HepG2 (cell line): ENCODE data around the gene C19orf85.

Experiments
- CHD2 ChIP-seq: IDR thresholded peaks from 2 replicates; pipeline ENCODE4 v1.6.1; 2011; ENCODE audit warnings: low read depth, low read length, improper control_type of control experiment
- EED ChIP-seq: sonication (generic); formaldehyde crosslinking; IDR thresholded peaks from 2 replicates; pipeline ENCODE4 v1.5.0; 2020; ENCODE audit warnings: mild to moderate bottlenecking, missing genetic modification reagents
- IRF2 ChIP-seq: IDR thresholded peaks from 2 replicates; pipeline ENCODE4 v1.6.1; 2018; ENCODE audit warnings: missing genetic modification reagents, missing compliant biosample characterization
- IRF9 ChIP-seq: sonication (generic); formaldehyde crosslinking; IDR thresholded peaks from 2 replicates; pipeline ENCODE4 v1.8.0; 2022; ENCODE audit warnings: missing genetic modification reagents, mild to moderate bottlenecking, borderline replicate concordance
- KLF9 ChIP-seq: IDR thresholded peaks from 2 replicates; pipeline ENCODE4 v1.6.1; 2016; ENCODE audit warnings: low read depth
- NR2C2 ChIP-seq: sonication (generic); formaldehyde crosslinking; IDR thresholded peaks from 2 replicates; pipeline ENCODE4 v1.4.0; 2020; ENCODE audit warnings: missing genetic modification reagents, mild to moderate bottlenecking, moderate library complexity, borderline replicate concordance
- POLR2A ChIP-seq, 2 experiments: IDR thresholded peaks; 2 replicates each; pipeline ENCODE4 v1.6.1; 2011; ENCODE audit warnings: low read depth in 2 of 2, low read length in 2 of 2, mild to moderate bottlenecking in 1 of 2, moderate library complexity in 1 of 2; ENCODE audit not compliant: insufficient read depth in 1 of 2
- RARG ChIP-seq: sonication (generic); formaldehyde crosslinking; IDR thresholded peaks from 2 replicates; pipeline ENCODE4 v1.4.0; 2020; ENCODE audit warnings: low read depth, mild to moderate bottlenecking, missing genetic modification reagents
- TRIM22 ChIP-seq: fragments of 450-650 bp; IDR thresholded peaks from 2 replicates; pipeline ENCODE4 v1.6.1; 2017
- ZFP1 ChIP-seq: IDR thresholded peaks from 2 replicates; pipeline ENCODE4 v1.6.1; 2016
- ZKSCAN8 ChIP-seq: IDR thresholded peaks from 2 replicates; pipeline ENCODE4 v1.6.1; 2016; ENCODE audit warnings: borderline replicate concordance, missing genetic modification reagents, missing compliant biosample characterization
- ZNF263 ChIP-seq: sonication (generic); formaldehyde crosslinking; IDR thresholded peaks from 2 replicates; pipeline ENCODE4 v1.4.0; 2020; ENCODE audit warnings: missing genetic modification reagents
- ZNF274 ChIP-seq: sonication (generic); formaldehyde crosslinking; IDR thresholded peaks from 2 replicates; pipeline ENCODE4 v1.5.1; 2020; ENCODE audit warnings: mild to moderate bottlenecking, missing genetic modification reagents
- ZNF512 ChIP-seq: sonication (generic); formaldehyde crosslinking; IDR thresholded peaks from 2 replicates; pipeline ENCODE4 v1.4.0; 2020; ENCODE audit warnings: mild to moderate bottlenecking, missing genetic modification reagents

GRCh38 chr19:55471266-55471665, 6.7 kb upstream of the C19orf85 start:
- TF ChIP-seq CHD2, result no peak
- TF ChIP-seq ZNF512 (CRISPR knock-in tag), result no peak
- no peak for TF ChIP-seq ZKSCAN8
- no peak for TF ChIP-seq IRF9
- no peak for TF ChIP-seq ZNF274
- TF ChIP-seq TRIM22, result no peak
- TF ChIP-seq RARG (CRISPR knock-in tag), result no peak
- TF ChIP-seq NR2C2 (CRISPR knock-in tag), result no peak
- no peak for TF ChIP-seq ZFP1
- no peak for TF ChIP-seq IRF2
- TF ChIP-seq EED (CRISPR knock-in tag), result no peak
- TF ChIP-seq ZNF263 (CRISPR knock-in tag), result no peak
- no peak for TF ChIP-seq POLR2A (IDR thresholded peaks at IDR 0.05; ENCODE audit: insufficient read depth in 1 of 2, low read depth in 2 of 2, low read length in 2 of 2)
- no peak for TF ChIP-seq KLF9
